Upper lobe of left lung (tissue), 4 donors: Measurements from ENCODE around the gene ETFB.
"Not testable (repeated sequence)": the region's sequence is repeated elsewhere in the genome, so short reads cannot be mapped to it uniquely, and the experiment has no call there.

Source experiments
- EP300 ChIP-seq, 4 donors: sonication (generic); formaldehyde crosslinking; IDR thresholded peaks; one replicate each; pipeline ENCODE4 v1.5.1; 2017; ENCODE audit warnings: antibody characterized with exemption in 4 of 4, control low read depth in 2 of 4
- POLR2A ChIP-seq, 4 donors: fragments of 450-650 bp; IDR thresholded peaks; one replicate each; pipeline ENCODE4 v1.5.1; 2016 to 2017; ENCODE audit warnings: antibody characterized with exemption in 4 of 4, mild to moderate bottlenecking in 2 of 4
- POLR2AphosphoS5 ChIP-seq, 2 donors: sonication (generic); formaldehyde crosslinking; IDR thresholded peaks; one replicate each; pipeline ENCODE4 v1.5.1; 2017; ENCODE audit warnings: antibody characterized with exemption in 2 of 2
- TF ChIP-seq, protein P1 (sequence below), 6 experiments: fragments of 450-650 bp in 4 of 6; fragments of 200-600 bp in 2 of 6; sonication (generic) in 2 of 6; IDR thresholded peaks; one replicate each; pipeline ENCODE4 v1.5.1; 2016 to 2019; ENCODE audit warnings: antibody characterized with exemption in 6 of 6

DNA sequence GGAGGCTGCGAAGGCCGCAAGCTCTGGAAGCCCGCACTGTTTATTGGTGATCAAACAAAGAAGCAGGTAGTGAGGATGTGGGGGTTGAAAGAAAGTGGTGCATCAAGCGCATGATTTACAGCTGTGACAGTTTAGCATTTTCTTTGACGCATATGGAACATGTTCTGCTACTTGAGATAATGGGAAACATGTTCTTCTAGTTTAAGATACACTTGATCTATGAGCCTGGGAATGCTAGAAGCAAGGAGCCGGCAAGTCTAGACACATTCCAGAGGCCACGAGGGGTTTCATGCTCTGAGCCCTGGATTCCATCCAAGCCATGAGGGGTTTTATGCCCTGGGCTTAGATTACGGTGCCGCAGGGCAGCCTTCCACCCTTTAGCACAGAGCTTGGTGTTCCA, 31.3 kb upstream of the ETFB start:
- TF ChIP-seq, protein P1, sequence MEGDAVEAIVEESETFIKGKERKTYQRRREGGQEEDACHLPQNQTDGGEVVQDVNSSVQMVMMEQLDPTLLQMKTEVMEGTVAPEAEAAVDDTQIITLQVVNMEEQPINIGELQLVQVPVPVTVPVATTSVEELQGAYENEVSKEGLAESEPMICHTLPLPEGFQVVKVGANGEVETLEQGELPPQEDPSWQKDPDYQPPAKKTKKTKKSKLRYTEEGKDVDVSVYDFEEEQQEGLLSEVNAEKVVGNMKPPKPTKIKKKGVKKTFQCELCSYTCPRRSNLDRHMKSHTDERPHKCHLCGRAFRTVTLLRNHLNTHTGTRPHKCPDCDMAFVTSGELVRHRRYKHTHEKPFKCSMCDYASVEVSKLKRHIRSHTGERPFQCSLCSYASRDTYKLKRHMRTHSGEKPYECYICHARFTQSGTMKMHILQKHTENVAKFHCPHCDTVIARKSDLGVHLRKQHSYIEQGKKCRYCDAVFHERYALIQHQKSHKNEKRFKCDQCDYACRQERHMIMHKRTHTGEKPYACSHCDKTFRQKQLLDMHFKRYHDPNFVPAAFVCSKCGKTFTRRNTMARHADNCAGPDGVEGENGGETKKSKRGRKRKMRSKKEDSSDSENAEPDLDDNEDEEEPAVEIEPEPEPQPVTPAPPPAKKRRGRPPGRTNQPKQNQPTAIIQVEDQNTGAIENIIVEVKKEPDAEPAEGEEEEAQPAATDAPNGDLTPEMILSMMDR (IDR thresholded peaks at IDR 0.05), result not testable (repeated sequence)
- not testable (repeated sequence) for TF ChIP-seq POLR2A, EP300, POLR2AphosphoS5 (IDR thresholded peaks at IDR 0.05)
